Natural killer cell (primary cell): Measurements from ENCODE around the gene ITGA6. TPM values are rescaled to one million over a fixed set of nuclear protein-coding genes. Genes with fewer than 3 reads are reported as not detected.

ENCODE experiments used
- ATAC-seq, 3 donors: fragments of 150-1000 bp in 2 of 3; fragments of 200-7000 bp in 1 of 3; cut with Tn5 transposase; 1 replicate in 1 of 3; 2 replicates in 2 of 3; pipeline ENCODE4 v1.10.0; 2021; ENCODE audit warnings: mild to moderate bottlenecking in 2 of 3, moderate library complexity in 2 of 3
- DNase-seq, 2 donors: peaks; one replicate each; pipeline versions ENCODE4 v3.0.0 to v3.0.0-alpha.2; 2013 to 2021; ENCODE audit warnings: mixed read lengths in 1 of 2
- H3K27ac ChIP-seq: one replicate; pipeline ENCODE4 v1.5.1; 2013; ENCODE audit warnings: mild to moderate bottlenecking, low read length
- H3K27me3 ChIP-seq: one replicate; pipeline ENCODE4 v1.6.1; 2013; ENCODE audit warnings: low read length; ENCODE audit not compliant: control insufficient read depth, insufficient read depth
- H3K36me3 ChIP-seq: one replicate; pipeline ENCODE4 v1.6.1; 2013; ENCODE audit warnings: low read length; ENCODE audit not compliant: control insufficient read depth, insufficient read depth
- H3K4me1 ChIP-seq: one replicate; pipeline ENCODE4 v1.6.1; 2013; ENCODE audit warnings: low read length; ENCODE audit not compliant: control insufficient read depth, insufficient read depth
- H3K4me3 ChIP-seq: one replicate; pipeline ENCODE4 v1.5.1; 2013; ENCODE audit warnings: low read length
- H3K9me3 ChIP-seq: one replicate; pipeline ENCODE4 v1.6.1; 2013; ENCODE audit warnings: low read length; ENCODE audit not compliant: control insufficient read depth, insufficient read depth
- H3K27ac Mint-ChIP-seq, 2 donors: one replicate each; pipeline ENCODE4 v1.8.0; 2022; ENCODE audit warnings: mild to moderate bottlenecking in 2 of 2, mixed read lengths in 2 of 2, moderate library complexity in 1 of 2
- H3K27me3 Mint-ChIP-seq, 2 donors: one replicate each; pipeline ENCODE4 v1.8.0; 2022; ENCODE audit warnings: low read depth in 2 of 2, mixed read lengths in 2 of 2
- H3K36me3 Mint-ChIP-seq: one replicate; pipeline ENCODE4 v1.8.0; 2022; ENCODE audit warnings: mixed read lengths
- H3K4me1 Mint-ChIP-seq, 2 donors: one replicate each; pipeline ENCODE4 v1.8.0; 2022; ENCODE audit warnings: mixed read lengths in 2 of 2
- H3K4me3 Mint-ChIP-seq: one replicate; pipeline ENCODE4 v1.8.0; 2022; ENCODE audit warnings: mild to moderate bottlenecking, moderate library complexity, mixed read lengths
- H3K9me3 Mint-ChIP-seq, 2 donors: one replicate each; pipeline ENCODE4 v1.8.0; 2022; ENCODE audit warnings: mixed read lengths in 2 of 2
- CTCF ChIP-seq: fragments of 200-600 bp; IDR thresholded peaks from one replicate; pipeline ENCODE4 v1.8.0; 2022; ENCODE audit warnings: antibody characterized with exemption
- WGBS: methylation state at CpG from one replicate; pipeline ENCODE4 v1.1.7; 2013; ENCODE audit warnings: missing lambda C conversion rate; ENCODE audit not compliant: insufficient coverage; 5-methylcytosine and 5-hydroxymethylcytosine counted together
- intact Hi-C: fragments of 100-400 bp; cut with micrococcal nuclease; formaldehyde crosslinking; loops from one replicate; pipeline ENCODE4 v1.14.2; 2022
- total RNA-seq, 4 donors: library from RNA; stranded (reverse); fragments of 120-200 nt in 1 of 4; gene quantifications; one replicate each; pipeline versions ENCODE4 v1.2.3 to v1.2.4, GENCODE V29; 2013 to 2022

ITGA6 gene
- total RNA-seq, 3 donors from 2014 or later (not counting 1 experiment from before 2014, with no cell fraction given): 34.0 to 52.8 (median 38.3) TPM

- DNase-seq: peak in 1 of 2 donors; percentile 4
- peaks cover 79 to 82% of the 10 kb centered on the region in 2 donors for H3K4me1 Mint-ChIP-seq
- peak overlapping the region in 1 of 2 donors; percentile 15 for H3K27ac Mint-ChIP-seq
- no peak for ATAC-seq
- no peak overlapping the region for H3K4me3 Mint-ChIP-seq
- no peaks in the 10 kb centered on the region for H3K36me3 Mint-ChIP-seq
- Histone ChIP-seq H3K27ac (no peak overlapping the region), H3K9me3 (no peaks in the 10 kb centered on the region), H3K4me1 (peaks cover 27% of the 10 kb centered on the region), H3K36me3 (no peaks in the 10 kb centered on the region), H3K27me3 (no peaks in the 10 kb centered on the region), H3K4me3 (no peak overlapping the region)
- 59% methylated on average over 2 of the region's 4 CpGs for WGBS
- no peaks in the 10 kb centered on the region for H3K27me3 Mint-ChIP-seq
- intact Hi-C loops: no loop called here
- H3K9me3 Mint-ChIP-seq: no peaks in the 10 kb centered on the region
- TF ChIP-seq CTCF: no peak
Observed at GRCh38 chr2:172457536-172457935, 30.1 kb downstream of the ITGA6 start.

DNA sequence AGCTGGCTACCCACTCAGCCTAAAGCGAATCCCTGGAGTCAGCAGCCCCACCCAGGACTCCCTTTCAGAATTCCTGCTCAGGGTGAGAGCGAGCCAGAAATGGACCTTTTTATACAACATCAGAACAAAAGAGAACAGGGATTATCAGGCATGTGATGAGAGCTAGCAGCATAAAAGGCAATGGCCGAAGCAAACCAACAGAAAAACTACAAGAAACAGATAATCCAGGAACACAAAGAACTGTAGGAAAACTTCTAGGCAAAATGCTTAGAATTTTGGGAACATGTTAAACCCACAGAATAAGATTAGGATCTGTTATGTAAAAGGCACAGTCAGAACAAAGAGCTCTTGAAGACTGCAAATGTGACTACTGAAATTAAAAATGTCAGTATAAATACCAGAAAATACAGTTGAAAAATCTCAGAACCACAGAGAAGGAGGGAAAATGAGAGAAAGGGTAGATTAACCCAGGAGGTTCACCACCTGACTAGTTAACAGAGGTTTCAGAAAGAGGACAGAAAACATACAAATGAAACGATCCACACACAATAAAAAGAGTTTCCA is 31.3 kb downstream of the ITGA6 start:
- peaks cover 87 to 89% of the 10 kb centered on the region in 2 donors for H3K4me1 Mint-ChIP-seq

GRCh38 chr2:172460780-172461201 is 33.4 kb downstream of the ITGA6 start:
- intact Hi-C loops: loop anchor here (5.0 to 10.0 kb wide), 4 partner anchors 123 to 648 kb away; partner anchors contain the start of gene DLX2
- Histone ChIP-seq H3K27ac (peak overlapping the region; percentile 0), H3K36me3 (no peaks in the 10 kb centered on the region), H3K4me1 (peaks cover 45% of the 10 kb centered on the region), H3K27me3 (no peaks in the 10 kb centered on the region), H3K4me3 (no peak overlapping the region), H3K9me3 (no peaks in the 10 kb centered on the region)
- Mint-ChIP-seq H3K4me1 (peaks cover 87 to 89% of the 10 kb centered on the region in 2 donors), H3K4me3 (peak overlapping the region; percentile 76), H3K36me3 (peaks cover 5% of the 10 kb centered on the region), H3K9me3 (no peaks in the 10 kb centered on the region), H3K27me3 (no peaks in the 10 kb centered on the region), H3K27ac (peak overlapping the region; percentile 64 to 74)
- ATAC-seq (peak in 1 of 3 donors; percentile 34), DNase-seq (peak in 1 of 2 donors; percentile 41)
- no peak for TF ChIP-seq CTCF
- 33% methylated on average over 1 of the region's 1 CpG for WGBS

More for the DNA sequence above, 31.3 kb downstream of the ITGA6 start:
- no peaks in the 10 kb centered on the region for H3K9me3 ChIP-seq
- no peaks in the 10 kb centered on the region for H3K27me3 Mint-ChIP-seq
- no peaks in the 10 kb centered on the region for H3K9me3 Mint-ChIP-seq
- no peaks in the 10 kb centered on the region for H3K36me3 Mint-ChIP-seq
- H3K36me3 ChIP-seq: no peaks in the 10 kb centered on the region
- ATAC-seq: no peak
- H3K4me3 ChIP-seq: no peak overlapping the region
- H3K27ac Mint-ChIP-seq: peak overlapping the region; percentile 52 to 64
- TF ChIP-seq CTCF: no peak
- no peak overlapping the region for H3K4me3 Mint-ChIP-seq
- WGBS: 98% methylated on average over 3 of the region's 4 CpGs
- H3K27ac ChIP-seq: no peak overlapping the region
- intact Hi-C loops: no loop called here
- H3K27me3 ChIP-seq: no peaks in the 10 kb centered on the region
- peaks cover 37% of the 10 kb centered on the region for H3K4me1 ChIP-seq
- DNase-seq: no peak
